Activated gamma-delta T cell treated with Interleukin-2 at 50 U/mL for 16 hours (primary cell): ENCODE results near the gene RAB5IF.
"Not testable (repeated sequence)": the region's sequence is repeated elsewhere in the genome, so short reads cannot be mapped to it uniquely, and the experiment has no call there.

ENCODE experiments used
- DNase-seq: peaks from one replicate; pipeline ENCODE4 v3.0.0-alpha.2; 2020

The RAB5IF gene

DNA sequence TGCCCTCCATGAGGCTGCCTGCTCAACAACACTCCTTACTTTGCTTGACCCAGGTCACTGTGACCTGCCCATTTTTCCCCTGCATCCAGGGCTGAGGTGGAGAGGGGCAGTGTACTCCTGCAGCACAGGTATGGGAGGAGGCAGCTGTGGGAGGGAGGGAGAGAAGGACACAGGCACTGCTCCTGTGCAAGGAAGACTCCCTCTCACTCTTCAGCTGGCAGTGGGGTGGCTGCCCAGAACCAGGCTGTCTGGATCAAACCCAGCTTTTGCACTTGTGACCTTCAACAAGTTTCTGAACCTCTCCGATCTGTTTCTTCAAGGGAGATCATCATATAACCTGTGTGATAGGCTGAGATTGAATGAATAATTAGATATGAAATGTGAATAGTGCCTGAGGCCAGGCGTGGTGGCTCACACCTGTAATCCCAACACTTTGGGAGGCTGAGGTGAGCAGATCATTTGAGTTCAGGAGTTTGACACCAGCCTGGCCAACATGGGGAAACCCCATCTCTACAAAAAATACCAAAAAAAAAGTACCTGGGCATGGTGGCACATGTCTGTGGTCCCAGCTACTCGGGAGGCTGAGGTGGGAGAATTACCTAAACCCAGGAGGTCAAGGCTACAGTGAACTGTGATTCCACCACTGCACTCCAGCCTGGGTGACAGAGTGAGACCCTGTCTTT, 18.1 kb upstream of the RAB5IF start:
- no peak for DNase-seq

DNA sequence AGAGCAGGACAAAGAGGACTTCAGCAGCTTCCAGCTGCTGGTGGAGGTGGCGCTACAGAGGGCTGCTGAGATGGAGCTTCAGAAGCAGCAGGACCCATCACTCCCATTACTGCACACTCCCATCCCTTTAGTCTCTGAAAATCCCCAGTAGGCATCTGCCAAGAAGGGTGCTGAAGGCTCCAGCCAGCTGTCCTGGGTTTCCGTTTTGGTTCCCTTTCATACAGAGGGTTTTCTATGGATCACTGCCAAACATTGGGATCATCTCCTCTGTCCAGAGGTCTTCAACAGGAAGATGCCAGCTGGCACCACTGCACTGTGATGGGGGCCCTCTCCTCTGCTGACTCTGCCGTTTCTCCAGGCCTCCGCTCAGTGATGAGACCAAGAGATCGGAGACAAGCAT, 14.3 kb upstream of the RAB5IF start:
- no peak for DNase-seq

GRCh38 chr20:36591854-36592641, 13.5 kb upstream of the RAB5IF start:
- peak; percentile 49 for DNase-seq

GRCh38 chr20:36593347-36593929, 12.1 kb upstream of the RAB5IF start:
- DNase-seq, result no peak

DNA sequence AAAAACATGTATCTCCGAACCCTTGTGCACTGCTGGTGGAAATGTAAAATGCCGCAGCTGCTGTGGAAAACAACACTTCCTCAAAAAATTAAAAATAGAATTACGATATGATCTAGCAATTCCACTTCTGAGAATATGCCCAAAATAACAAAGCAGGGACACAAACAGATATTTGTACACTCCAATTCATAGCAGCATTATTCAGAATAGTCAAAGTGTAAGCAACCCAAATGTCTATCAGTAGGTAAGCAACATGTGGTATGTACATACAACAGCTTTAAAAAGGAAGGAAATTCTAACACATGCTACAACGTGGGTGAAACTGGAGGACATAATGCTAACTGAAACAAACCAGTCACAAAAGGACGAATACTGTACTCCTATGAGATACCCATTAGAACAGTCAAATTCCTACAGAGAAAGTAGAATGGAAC, 5.7 kb upstream of the RAB5IF start:
- no peak for DNase-seq

DNA sequence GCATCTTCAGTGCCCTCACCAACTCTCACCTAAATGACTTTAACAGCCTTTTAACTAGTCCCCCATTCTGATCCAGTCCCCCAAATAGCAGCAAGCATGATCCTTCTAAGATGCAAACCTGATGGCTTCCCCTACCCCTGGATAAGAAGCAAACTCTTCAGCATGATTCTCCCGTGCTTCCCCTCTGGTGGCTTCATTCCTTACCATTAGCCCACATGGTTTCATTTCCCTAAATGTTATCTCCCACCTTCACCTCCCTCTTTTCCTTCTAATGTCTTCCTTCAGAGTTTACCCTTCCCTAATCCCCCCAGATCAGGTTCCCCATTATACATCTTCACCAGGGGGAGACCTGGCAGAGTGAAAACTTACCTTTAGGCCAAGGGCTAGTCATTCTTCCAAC, 4.0 kb upstream of the RAB5IF start:
- DNase-seq, result no peak

- peak; percentile 35 for DNase-seq
These were observed 604 bp upstream of the RAB5IF start for GRCh38 chr20:36604952-36605398.

DNA sequence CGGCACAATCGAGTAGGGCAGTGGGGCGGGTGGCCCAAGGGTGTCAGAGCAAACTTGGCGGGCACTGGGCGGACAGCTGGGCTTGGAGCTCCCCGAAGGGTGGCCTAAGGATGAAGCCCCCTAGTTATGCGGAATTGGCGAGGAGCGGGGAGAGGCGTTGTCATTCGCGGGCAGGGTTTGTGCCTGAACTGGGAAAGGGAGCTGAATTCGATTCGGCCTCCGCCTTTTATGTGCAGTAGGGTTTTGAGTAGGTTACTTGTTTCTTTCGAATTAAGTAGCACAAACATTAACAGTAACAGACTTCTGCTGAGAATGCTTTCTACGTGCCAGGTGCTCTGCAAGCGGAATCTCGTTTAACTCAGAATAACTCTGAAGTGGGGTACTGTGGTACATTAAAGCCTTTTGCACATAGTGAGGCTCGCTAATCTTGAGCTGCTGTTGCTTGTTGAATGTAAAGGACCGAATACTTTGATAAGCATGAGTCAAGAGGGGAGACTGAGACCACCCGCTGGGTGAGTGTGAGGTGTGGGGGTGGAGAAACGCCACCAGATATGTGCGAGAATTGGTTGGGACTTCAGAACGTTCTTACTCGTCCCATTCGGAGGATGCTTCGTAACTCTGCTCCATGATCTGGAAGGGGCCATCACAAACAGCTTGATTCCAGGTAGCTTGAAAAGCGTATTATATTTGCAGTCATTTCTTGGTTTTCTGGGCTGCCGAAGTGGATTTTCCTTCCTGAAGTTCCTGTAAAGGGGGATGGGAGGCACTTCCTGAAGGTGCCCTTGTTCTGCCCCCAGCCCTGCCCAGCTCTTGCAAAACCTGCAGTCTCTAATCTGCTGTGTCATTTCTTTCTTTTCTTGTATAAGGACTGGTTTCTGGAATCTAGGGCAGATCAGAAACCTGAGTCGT, 833 bp downstream of the RAB5IF start:
- DNase-seq, result no peak

GRCh38 chr20:36607586-36608387, 2.2 kb downstream of the RAB5IF start:
- no peak for DNase-seq

DNA sequence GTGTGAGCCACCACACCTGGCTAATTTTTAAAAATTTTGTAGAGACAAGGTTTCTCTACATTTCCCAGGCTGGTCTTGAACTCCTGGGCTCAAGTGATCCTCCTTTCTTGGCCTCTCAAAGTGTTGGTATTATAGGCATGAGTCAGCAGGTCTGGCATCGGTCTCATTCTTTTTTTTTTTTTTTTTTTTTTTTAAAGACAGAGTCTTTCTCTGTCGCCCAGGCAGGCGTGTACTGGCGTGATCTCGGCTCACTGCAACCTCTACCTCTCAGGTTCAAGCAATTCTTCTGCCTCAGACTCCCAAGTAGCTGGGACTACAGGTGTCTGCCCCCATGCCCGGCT, 2.8 kb downstream of the RAB5IF start:
- DNase-seq, result not testable (repeated sequence)

DNA sequence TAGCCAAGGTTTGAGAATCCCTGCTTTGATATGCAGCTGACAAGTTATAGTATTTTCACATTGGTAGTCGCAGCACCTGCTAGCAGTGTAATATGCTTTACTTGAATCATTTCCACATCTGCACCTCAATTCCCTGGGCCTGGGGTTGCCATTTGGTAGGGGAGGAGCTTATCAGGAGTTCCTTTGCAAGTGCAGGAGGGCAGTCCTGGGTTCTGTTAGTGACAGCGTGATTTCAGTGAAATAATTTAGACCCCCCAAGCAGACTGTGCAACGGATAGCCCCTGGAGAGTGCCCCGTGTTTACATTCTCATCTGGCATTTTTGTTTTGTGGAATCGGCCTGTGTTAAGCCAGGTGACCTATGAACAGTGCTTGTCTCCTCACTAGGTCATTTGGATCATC, 6.0 kb downstream of the RAB5IF start:
- DNase-seq, result no peak

- DNase-seq, result no peak
These were observed 8.4 kb downstream of the RAB5IF start for GRCh38 chr20:36613974-36614373.

DNA sequence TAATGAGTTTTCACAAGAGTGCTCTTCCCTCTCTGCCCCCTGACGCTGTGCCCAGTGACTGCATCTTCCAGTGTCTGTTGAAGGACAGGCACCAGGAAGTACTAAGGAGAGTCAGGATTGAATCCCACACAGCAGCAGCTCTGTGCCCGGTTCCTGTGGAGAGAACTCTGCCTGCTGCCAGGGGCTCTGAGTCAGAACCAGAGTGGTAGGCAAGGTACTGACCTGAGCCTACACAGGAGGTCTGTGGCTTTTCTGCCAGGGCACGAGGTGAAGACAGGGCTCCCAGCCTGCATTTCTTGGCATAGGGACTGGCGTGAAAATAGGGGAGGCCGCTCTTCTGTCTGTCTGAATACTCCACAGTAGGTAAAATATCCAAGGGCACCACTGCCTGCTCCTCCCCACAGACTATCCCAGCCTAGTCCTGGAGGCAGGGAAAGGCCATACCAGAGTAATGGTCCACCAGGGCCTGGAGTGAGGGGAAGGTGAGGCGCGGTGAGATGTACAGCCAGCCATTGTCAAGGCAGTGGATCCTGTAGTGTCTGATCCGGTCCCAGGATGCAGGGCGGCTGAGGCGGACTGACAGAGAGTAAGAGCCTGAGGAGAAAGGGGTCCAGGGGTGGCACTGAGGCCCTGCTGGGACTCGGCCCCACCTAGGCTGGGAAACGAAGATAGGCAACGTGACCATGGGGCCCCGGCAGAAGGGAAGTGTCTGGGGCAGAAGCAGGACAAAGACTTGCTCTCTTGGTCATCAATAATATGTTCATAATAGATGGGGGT, 9.4 kb downstream of the RAB5IF start:
- no peak for DNase-seq

DNA sequence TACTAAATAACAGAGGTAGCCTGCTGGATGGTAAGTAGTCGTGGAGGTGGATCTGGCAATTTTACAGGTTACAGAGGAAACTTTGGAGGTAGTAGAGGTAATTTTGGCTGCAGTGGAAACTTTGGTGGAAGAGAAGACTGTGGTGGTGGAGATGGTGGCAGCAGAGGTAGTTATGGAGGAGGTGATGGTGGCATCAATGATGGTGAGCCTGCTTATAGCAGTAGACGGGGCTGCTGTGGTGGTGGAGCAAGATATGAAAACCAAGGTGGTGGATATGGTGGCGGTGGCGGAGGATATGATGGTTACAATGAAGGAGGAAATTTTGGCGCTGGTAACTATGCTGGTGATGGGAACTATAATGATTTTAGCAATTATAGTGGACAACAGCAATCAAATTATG, 15.3 kb downstream of the RAB5IF start:
- no peak for DNase-seq

GRCh38 chr20:36623444-36623843, 17.9 kb downstream of the RAB5IF start:
- DNase-seq, result no peak

DNA sequence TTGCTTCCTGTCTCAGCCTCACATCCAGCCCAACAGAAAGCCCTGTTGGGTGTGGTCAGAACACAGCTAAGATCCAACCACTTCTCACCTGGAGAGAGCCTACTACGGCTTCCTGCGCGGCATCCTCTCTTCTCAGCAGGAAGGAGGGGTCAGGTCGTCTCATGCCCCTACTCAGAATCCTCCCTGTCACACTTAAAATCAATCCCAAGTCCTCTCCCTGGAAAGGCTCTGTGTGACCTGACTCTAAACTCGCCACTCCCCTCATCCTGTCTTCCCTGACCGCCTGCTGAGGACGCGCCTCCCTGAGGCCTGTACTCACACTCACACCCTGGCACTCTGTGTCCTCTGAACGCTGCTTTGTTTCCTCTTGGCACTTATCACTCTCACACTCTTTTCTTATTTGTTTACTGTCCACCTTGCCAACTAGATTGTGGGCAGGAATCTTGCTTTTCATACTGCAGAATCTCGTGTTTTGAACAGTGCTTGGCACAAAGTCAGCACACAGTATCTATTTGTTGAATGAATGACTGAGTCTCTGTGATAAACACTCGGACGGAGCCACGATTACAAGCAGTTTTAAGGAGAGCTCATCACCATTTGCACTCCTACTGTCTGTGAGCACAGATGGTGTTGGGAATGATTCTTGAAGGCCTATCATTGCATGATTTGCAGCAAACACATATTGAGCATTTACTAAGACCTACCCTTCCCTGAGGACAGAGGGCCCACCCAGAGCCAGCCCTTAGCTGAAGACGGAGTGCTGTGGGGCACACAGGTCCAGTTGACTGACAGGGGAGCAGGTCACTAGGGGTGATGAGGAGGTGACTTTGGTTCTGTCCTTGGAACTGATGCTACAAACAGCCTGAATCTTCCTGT, 18.7 kb downstream of the RAB5IF start:
- no peak for DNase-seq

DNA sequence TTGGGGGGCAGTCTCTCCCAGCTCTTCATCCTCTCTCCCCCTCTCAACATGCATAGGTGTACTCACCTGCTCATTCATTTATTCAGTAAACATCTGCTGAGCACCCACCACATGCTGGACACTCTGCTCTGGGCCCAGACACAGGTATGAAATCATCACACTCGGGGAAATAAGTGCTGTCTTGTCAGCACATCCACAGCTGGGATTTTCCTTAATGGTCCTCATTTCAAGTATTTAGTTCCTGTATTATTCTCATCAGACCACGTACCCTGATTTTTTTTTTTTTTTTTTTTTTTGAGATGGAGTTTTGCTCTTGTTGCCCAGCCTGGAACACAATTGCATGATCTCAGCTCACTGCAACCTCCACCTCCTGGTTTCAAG, 19.4 kb downstream of the RAB5IF start:
- no peak for DNase-seq

DNA sequence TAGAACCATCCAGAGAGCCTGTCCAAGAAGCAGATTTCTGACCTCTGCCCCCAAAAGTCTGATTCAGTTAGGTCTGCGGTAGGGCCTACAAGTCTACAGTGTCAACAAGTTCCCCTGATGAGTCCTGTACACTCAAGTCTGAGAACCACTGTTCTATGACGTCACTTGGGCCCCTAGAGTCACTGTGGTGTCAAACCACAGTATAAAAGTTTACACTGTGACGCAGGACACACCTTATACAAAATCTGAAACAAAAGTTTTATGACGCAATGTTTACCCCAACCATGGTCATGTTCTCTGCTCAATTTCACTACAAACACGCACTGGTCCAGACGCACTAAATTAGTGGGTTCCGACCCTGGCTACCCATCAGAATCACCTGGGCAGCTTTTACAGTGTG, 22.5 kb downstream of the RAB5IF start:
- DNase-seq, result peak; percentile 42

DNA sequence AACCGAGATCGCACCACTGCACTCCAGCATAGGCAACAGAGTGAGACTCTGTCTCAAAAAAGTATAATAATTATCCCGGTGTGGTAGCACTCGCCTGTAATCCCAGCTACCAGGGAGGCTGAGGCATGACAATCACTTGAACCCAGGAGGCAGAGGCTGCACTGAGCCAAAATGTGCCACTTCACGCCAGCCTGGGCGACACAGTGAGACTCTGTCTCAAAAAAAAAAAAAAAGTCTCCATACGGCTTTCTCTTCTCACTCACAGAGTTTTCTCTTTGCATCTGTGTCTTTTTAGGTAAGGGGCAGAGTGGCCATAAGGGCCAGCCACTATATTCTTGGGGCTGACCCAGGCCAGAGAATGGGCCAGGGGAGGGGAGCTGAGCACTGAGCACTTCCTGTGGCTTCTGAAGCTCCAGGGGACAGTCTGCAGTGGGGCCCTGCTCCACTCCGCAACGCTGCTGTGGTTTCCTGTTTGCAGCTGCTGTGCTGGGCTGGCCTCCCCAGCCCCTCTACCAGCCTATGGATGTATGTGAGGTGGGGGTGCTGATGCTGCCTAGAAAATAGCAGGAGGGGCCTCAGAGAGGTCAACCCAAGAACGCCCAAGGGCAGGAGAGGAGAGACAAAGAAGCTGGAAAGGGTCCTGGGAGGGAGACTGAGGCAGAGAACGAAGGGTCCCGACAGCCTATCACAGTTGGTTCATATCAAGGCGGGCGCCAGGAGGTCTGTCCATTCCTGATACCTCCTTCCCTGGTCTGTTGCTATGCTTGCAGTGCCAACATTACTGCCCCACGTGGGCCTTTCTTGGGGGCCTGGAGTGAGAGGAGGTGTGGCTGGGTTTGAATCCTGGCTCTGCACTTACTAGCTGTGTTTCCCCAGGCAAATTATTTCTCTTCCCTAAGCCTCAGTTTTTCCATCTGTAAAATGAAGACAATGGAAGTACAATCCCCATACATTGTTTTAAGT, 24.4 kb downstream of the RAB5IF start:
- DNase-seq, result peak; percentile 56
